Gastrocnemius medialis (tissue), 4 donors: ENCODE data around the gene LONP1. TPM values are rescaled to one million over a fixed set of nuclear protein-coding genes. Genes with fewer than 3 reads are reported as not detected.
A peak's percentile ranks its signal among the peaks of the same experiment; 100 is the strongest.
"Not testable (repeated sequence)": the region's sequence is repeated elsewhere in the genome, so short reads cannot be mapped to it uniquely, and the experiment has no call there.

Source experiments
- ATAC-seq, 2 donors: fragments of 150-250 bp; one replicate each; pipeline ENCODE4 v1.9.1; 2016
- DNase-seq, 2 donors: peaks; one replicate each; pipeline ENCODE4 v3.0.0-alpha.2; 2019
- H3K27ac ChIP-seq, 4 donors: fragments of 200-600 bp; sonication (generic); 1 replicate in 1 of 4; 2 replicates in 3 of 4; pipeline ENCODE4 v1.5.1; 2016 to 2018; ENCODE audit warnings: mild to moderate bottlenecking in 2 of 4, moderate library complexity in 1 of 4
- H3K27me3 ChIP-seq, 3 donors: fragments of 200-600 bp; sonication (generic) in 2 of 3; 1 replicate in 1 of 3; 2 replicates in 2 of 3; pipeline versions ENCODE4 v1.5.1 to v1.6.0; 2016 to 2019; ENCODE audit warnings: mild to moderate bottlenecking in 1 of 3, moderate library complexity in 1 of 3
- H3K36me3 ChIP-seq, 2 donors: fragments of 200-600 bp; sonication (generic) in 1 of 2; one replicate each; pipeline ENCODE4 v1.5.1; 2017 to 2018
- H3K4me1 ChIP-seq, 2 donors: fragments of 200-600 bp; sonication (generic) in 1 of 2; one replicate each; pipeline ENCODE4 v1.5.1; 2016 to 2017; ENCODE audit warnings: mild to moderate bottlenecking in 2 of 2
- H3K4me3 ChIP-seq, 4 donors: fragments of 200-600 bp; sonication (generic) in 3 of 4; 1 replicate in 1 of 4; 2 replicates in 3 of 4; pipeline ENCODE4 v1.5.1; 2016 to 2019; ENCODE audit warnings: mild to moderate bottlenecking in 2 of 4
- H3K9me3 ChIP-seq, 3 donors: fragments of 200-600 bp; sonication (generic) in 2 of 3; 1 replicate in 1 of 3; 2 replicates in 2 of 3; pipeline ENCODE4 v1.5.1; 2016 to 2019
- CTCF ChIP-seq, 5 experiments: fragments of 450-650 bp in 3 of 5; fragments of 200-600 bp in 2 of 5; sonication (generic) in 2 of 5; IDR thresholded peaks in 4 of 5; conservative IDR thresholded peaks in 1 of 5; 1 replicate in 4 of 5; 2 replicates in 1 of 5; pipeline ENCODE4 v1.5.1; 2016 to 2019; ENCODE audit warnings: antibody characterized with exemption in 5 of 5, mild to moderate bottlenecking in 3 of 5, moderate library complexity in 3 of 5
- POLR2A ChIP-seq, 2 donors: fragments of 450-650 bp; IDR thresholded peaks; one replicate each; pipeline ENCODE4 v1.6.1; 2017; ENCODE audit warnings: antibody characterized with exemption in 2 of 2, mild to moderate bottlenecking in 2 of 2, moderate library complexity in 2 of 2
- in situ Hi-C, 4 donors: fragments of 200-750 bp; cut with MboI; loops; one replicate each; pipeline versions ENCODE4 v1.15.0 to v1.8.0; 2017; ENCODE audit warnings: low sequenced_read_pairs in 4 of 4
- intact Hi-C: fragments of 100-400 bp; cut with DNase I; formaldehyde crosslinking; loops from one replicate; pipeline ENCODE4 v1.15.1; 2023; ENCODE audit warnings: low total_unique reads
- total RNA-seq, 4 donors: library from RNA; depleted of rRNA; stranded (reverse); fragments of >200 nt; gene quantifications; one replicate each; pipeline versions ENCODE4 v1.1.0 to v1.2.3, GENCODE V29; 2016

LONP1 gene
- total RNA-seq, 4 donors from 2014 or later, result 33.1 to 77.7 (median 70.4) TPM

GRCh38 chr19:5692723-5693194, 27.2 kb downstream of the LONP1 start:
- DNase-seq, result no peak
- peak overlapping the region in 3 of 4 donors; percentile 9 to 94 (median 83) for H3K27ac ChIP-seq
- peaks cover 0 to 45% of the 10 kb centered on the region in 2 donors for H3K36me3 ChIP-seq
- H3K4me3 ChIP-seq, result no peak overlapping the region
- in situ Hi-C loops, result no loop called here
- no peak for ATAC-seq
- H3K9me3 ChIP-seq, result no peaks in the 10 kb centered on the region
- intact Hi-C loops, result no loop called here
- no peak for TF ChIP-seq CTCF (IDR thresholded peaks at IDR 0.05 in 4 of 5, conservative IDR thresholded peaks at IDR 0.05 in 1 of 5)
- TF ChIP-seq POLR2A (IDR thresholded peaks at IDR 0.05), result no peak
- peaks cover 18 to 21% of the 10 kb centered on the region in 2 donors for H3K4me1 ChIP-seq
- H3K27me3 ChIP-seq, result no peaks in the 10 kb centered on the region

GRCh38 chr19:5691822-5692722, 27.9 kb downstream of the LONP1 start:
- no peaks in the 10 kb centered on the region for H3K27me3 ChIP-seq
- TF ChIP-seq POLR2A (IDR thresholded peaks at IDR 0.05) (no peak), CTCF (IDR thresholded peaks at IDR 0.05 in 4 of 5, conservative IDR thresholded peaks at IDR 0.05 in 1 of 5) (no peak)
- peaks cover 21% of the 10 kb centered on the region in 2 donors for H3K4me1 ChIP-seq
- DNase-seq (no peak), ATAC-seq (no peak)
- H3K9me3 ChIP-seq, result no peaks in the 10 kb centered on the region
- peak overlapping the region; percentile 83 to 94 (median 86) for H3K27ac ChIP-seq
- H3K4me3 ChIP-seq, result peak overlapping the region; percentile 71 to 93 (median 84)
- intact Hi-C loops, result no loop called here
- in situ Hi-C loops, result no loop called here
- H3K36me3 ChIP-seq, result peaks cover 0 to 45% of the 10 kb centered on the region in 2 donors

GRCh38 chr19:5690955-5691821, 28.8 kb downstream of the LONP1 start:
- Histone ChIP-seq H3K27ac (peak overlapping the region; percentile 83 to 94 (median 86)), H3K36me3 (peaks cover 0 to 43% of the 10 kb centered on the region in 2 donors), H3K27me3 (no peaks in the 10 kb centered on the region), H3K4me1 (peaks cover 21 to 24% of the 10 kb centered on the region in 2 donors), H3K9me3 (no peaks in the 10 kb centered on the region), H3K4me3 (peak overlapping the region; percentile 71 to 93 (median 84))
- intact Hi-C loops (loop anchor here (1.0 kb wide), 1 partner anchor 29 kb away; the partner anchor contains the start of genes CATSPERD and LONP1), in situ Hi-C loops (no loop called here)
- DNase-seq (peak in 1 of 2 donors; percentile 63), ATAC-seq (no peak)
- TF ChIP-seq CTCF (IDR thresholded peaks at IDR 0.05 in 4 of 5, conservative IDR thresholded peaks at IDR 0.05 in 1 of 5) (no peak), POLR2A (IDR thresholded peaks at IDR 0.05) (peak in 1 of 2 donors; percentile 19)

GRCh38 chr19:5690125-5690954, 29.6 kb downstream of the LONP1 start, which contains the start of gene RPL36:
TSS of gene RPL36 (plus strand) at chr19:5690295. CDS start at chr19:5690508, 213 bp downstream.
- in situ Hi-C loops (no loop called here), intact Hi-C loops (loop anchor here (1.0 kb wide), 1 partner anchor 30 kb away; the partner anchor contains the start of genes CATSPERD and LONP1)
- no peaks in the 10 kb centered on the region for H3K27me3 ChIP-seq
- peaks cover 0 to 34% of the 10 kb centered on the region in 2 donors for H3K36me3 ChIP-seq
- peak within 1 kb of the TSS; percentile 71 to 93 (median 84) for H3K4me3 ChIP-seq
- no peaks in the 10 kb centered on the region for H3K9me3 ChIP-seq
- peak; percentile 76 to 77 for ATAC-seq
- H3K4me1 ChIP-seq, result peaks cover 21 to 25% of the 10 kb centered on the region in 2 donors
- DNase-seq, result peak; percentile 96
- peak within 1 kb of the TSS; percentile 83 to 94 (median 86) for H3K27ac ChIP-seq
- TF ChIP-seq POLR2A (IDR thresholded peaks at IDR 0.05), result peak; percentile 86 to 91
- TF ChIP-seq CTCF (IDR thresholded peaks at IDR 0.05 in 4 of 5, conservative IDR thresholded peaks at IDR 0.05 in 1 of 5), result peak; percentile 94 to 98 (median 95)

GRCh38 chr19:5688262-5688881, 31.6 kb downstream of the LONP1 start:
- H3K4me1 ChIP-seq, result peaks cover 21 to 25% of the 10 kb centered on the region in 2 donors
- not testable (repeated sequence) for DNase-seq

More at GRCh38 chr19:5688262-5688881, 31.6 kb downstream of the LONP1 start:
- not testable (repeated sequence) for H3K9me3 ChIP-seq, ATAC-seq, H3K27me3 ChIP-seq, H3K27ac ChIP-seq, H3K4me3 ChIP-seq
- in situ Hi-C loops, result loop anchor here in 1 of 4 donors (10.0 kb wide), 1 partner anchor 64 kb away; the partner anchor contains the start of genes SAFB and SAFB2
- H3K36me3 ChIP-seq, result peaks cover 0 to 17% of the 10 kb centered on the region in 2 donors
- intact Hi-C loops, result loop anchor here (5.0 kb wide), 1 partner anchor 1926 kb away; the partner anchor contains the start of genes APBA3 and MRPL54
